GM18861 (cell line): ENCODE measurements around the gene NLRC3.
"Not testable (repeated sequence)": the region's sequence is repeated elsewhere in the genome, so short reads cannot be mapped to it uniquely, and the experiment has no call there.

Experiments used
- ATAC-seq: cut with Tn5 transposase; IDR thresholded peaks from one replicate; pipeline ENCODE4 v1.9.1; 2021; ENCODE audit not compliant: unreplicated experiment

Gene NLRC3

GRCh38 chr16:3515897-3516296, 61.3 kb downstream of the NLRC3 start:
- ATAC-seq, result no peak

DNA sequence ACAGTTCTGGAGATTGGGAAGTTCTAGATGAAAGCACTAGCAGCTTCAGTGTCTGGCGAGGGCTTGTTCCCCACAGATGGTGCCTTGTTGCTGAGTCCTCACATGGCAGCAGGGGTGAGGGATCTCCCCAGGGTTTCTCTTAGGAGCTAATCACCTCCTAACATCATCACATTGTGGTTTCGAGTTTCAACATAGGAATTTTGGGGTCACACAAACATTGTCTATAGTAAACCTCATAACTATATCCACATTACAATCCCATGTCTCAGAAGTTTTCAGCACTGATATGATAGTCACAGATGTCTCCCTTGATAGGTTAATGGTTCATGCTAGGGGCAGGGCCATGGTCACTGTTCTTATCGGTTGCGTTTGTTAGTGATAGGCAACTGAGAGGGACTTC, 62.6 kb downstream of the NLRC3 start:
- ATAC-seq, result no peak

- no peak for ATAC-seq
These were observed 63.2 kb downstream of the NLRC3 start for GRCh38 chr16:3513892-3514583.

DNA sequence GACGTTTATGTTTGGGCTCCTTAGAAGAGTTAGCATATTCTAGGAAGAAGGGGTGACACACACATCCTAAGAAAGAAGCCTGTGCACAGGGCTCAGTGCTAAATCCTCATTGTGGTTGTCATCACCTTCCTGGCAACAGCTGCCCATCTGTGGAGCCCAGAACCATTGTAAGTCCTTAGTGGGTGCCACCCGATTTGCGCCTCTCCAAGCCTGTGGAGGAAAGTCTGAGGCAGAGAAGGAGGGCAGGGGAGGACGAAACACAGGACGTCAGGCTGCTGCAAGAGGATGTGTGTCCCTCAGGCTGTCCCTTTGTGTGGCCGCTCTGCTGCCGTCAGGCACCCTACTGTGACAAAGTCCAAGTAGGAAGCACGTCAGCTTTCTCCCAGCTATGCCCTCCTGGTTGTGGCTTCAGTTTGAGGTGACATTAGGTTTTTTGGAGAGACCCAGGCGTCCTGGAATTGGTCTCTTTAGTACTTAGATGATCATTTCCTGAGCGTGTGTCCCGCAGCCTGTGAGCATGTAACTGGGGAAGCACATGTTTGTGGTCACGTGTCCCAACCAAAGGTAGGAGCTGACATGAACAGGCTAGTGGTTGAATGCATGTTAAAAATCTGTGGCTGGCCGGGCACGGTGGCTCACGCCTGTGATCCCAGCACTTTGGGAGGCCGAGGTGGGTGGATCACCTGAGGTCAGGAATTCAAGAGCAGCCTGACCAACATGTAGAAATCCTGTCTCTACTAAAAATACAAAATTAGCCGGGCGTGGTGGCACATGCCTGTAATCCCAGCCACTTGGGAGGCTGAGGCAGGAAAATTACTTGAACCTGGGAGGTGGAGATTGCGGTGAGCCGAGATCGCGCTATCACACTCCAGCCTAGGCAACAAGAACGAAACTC, 65.7 kb downstream of the NLRC3 start:
- no peak for ATAC-seq

DNA sequence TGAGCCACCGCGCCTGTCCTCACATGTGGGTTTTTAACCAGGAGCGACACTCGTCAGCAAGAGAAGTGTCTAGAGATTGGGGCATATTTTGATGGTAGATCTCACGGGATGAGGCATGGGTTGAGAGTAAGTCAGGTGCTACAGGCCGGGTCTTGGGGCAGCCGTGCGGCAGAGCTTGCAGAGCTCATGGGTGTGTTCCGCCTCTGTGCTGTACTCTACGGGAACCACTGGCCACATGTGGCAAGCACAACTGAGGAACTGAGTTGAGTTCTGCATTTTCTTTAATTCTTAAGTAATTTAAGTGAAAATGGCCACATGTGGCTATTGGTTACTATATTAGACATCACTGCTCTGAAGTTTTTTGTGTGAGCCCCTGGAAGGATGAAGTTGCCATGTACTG, 66.8 kb downstream of the NLRC3 start:
- ATAC-seq, result no peak

DNA sequence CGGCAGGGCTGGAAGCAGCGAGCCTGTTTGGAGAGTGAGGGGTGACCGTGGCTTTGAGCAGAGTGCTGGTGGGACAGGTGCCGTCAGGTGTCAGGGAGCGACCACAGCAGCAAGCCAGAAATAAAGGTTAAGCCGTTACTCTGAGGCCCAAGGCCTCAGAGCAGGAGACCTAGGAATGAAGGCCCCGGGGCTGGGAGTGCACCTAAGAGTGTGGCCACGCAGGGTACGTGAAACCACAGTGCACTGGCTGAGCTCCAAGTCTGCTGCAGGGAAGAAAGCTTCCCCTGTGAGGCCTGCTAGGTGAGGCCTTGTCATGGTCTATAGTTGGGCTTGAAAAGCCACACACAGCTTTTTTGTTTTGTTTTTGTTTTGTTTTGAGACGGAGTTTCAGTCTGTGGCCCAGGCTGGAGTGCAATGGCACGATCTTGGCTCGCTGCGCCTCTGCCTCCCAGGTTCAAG, 67.7 kb downstream of the NLRC3 start:
- ATAC-seq, result no peak

GRCh38 chr16:3508736-3509135, 68.5 kb downstream of the NLRC3 start:
- ATAC-seq, result no peak

- no peak for ATAC-seq
These were observed 73.7 kb downstream of the NLRC3 start for GRCh38 chr16:3503523-3503922.

DNA sequence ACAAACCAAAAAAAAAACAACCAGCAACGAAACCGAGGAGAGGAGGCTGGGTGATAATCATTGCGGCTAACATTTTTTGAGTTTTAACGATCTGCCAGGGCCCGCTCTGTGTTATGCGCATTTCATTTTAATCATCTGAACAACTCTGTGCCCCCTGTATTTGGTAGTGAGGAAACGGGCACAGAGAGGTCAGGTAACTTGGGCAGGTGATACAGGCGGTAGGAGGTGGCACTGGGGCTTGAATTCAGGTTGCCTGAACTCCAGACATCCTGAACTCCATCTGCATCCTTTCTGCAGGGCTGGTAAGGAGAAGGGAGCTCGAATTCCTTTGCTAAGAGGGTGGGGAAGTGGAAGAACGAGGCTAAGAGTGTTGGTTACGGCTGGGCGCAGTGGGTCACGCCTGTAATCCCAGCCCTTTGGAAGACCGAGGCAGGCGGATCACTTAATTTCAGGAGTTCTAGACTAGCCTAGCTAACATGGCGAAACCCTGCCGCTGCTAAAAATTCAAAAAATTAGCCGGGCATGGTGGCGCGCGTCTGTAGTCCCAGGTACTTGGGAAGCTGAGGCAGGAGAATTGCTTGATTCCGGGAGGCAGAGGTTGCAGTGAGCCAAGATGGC, 75.3 kb downstream of the NLRC3 start:
- ATAC-seq, result no peak

DNA sequence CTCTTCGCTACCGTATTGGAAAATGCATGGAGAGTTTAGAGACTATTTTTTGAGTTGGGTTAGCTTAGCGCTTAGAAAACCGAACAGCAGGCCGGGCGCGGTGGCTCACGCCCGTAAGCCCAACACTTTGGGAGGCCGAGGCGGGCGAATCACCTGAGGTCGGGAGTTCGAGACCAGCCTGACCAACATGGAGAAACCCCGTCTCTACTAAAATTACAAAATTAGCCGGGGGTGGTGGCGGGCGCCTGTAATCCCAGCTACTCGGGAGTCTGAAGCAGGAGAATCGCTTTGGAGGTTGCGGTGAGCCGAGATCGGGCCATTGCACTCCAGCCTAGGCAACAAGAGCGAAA, 75.8 kb downstream of the NLRC3 start:
- not testable (repeated sequence) for ATAC-seq

- ATAC-seq, result no peak
These were observed 78.2 kb downstream of the NLRC3 start for GRCh38 chr16:3498988-3499387.

GRCh38 chr16:3497771-3498170, 79.4 kb downstream of the NLRC3 start:
- no peak for ATAC-seq

DNA sequence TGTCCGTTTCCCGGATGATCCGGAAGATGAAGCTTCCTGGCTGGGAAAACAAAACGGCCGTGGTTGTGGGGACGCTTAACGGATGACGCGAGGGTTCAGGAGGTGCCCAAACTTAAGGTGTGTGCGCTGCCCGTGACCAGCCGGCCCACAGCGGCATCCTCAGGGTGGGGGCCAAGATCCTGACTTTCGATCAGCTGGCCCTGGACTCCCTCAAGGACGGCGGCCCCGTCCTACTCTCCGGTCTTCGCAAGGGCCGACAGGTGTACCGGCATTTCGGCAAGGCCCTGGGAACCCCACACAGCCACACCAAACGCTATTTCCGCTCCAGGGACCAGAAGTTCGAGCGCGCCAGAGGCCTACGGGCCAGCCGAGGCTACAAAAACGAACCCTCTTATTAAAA, 80.8 kb downstream of the NLRC3 start:
- no peak for ATAC-seq

GRCh38 chr16:3495176-3495575, 82.0 kb downstream of the NLRC3 start, which contains the start of gene C16orf90:
Gene C16orf90 (minus strand): TSS chr16:3495489. CDS start chr16:3495421, 68 bp downstream.
- no peak for ATAC-seq

GRCh38 chr16:3494386-3494973, 82.7 kb downstream of the NLRC3 start:
- ATAC-seq, result no peak

- ATAC-seq, result no peak
These were observed 84.8 kb downstream of the NLRC3 start for GRCh38 chr16:3492356-3492755.

DNA sequence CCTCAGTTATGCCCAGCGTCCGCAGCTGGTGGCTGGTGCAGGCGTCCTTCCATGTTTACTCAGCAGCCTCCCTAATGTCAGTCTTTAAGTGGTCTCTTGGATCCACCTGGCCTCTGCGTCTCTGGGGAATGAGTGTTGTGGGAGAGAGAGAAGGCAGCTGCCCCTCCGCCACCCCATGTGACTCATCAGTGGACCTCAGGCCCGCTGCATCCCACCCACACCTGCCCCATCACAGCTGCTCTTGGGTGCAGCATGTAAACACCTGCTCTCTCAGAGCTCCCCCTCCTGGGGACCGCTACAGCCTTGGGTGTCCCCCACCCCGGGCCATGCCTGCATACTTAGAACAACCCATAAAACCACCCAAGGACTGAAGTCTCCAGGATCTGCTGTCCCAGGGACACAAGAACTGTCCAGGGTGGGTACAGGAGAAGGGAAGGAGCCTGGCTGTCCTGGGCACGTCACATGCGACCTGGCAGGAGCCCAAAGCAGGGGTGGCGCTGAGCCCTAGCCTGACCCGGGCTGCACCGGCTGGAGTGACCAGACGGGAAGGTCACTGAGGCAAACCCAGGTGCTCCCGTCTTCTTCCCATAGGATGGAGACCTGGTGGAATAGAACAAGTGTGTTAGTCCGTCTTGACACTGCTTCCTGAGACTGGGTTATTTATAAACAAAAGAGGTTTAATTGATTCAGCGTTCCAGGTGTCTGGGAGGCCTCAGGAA, 86.1 kb downstream of the NLRC3 start:
- ATAC-seq, result no peak
